C4-2B (cell line): Measurements from ENCODE around the gene TXNIP.

Experiments used
- CTCF ChIP-seq: fragments of 450-650 bp; conservative IDR thresholded peaks from 2 replicates; pipeline ENCODE4 v1.5.1; 2017; ENCODE audit warnings: mild to moderate bottlenecking
- ZFX ChIP-seq: fragments of 450-650 bp; IDR thresholded peaks from 2 replicates; pipeline ENCODE4 v1.6.1; 2017

- TF ChIP-seq CTCF = no peak
- no peak for TF ChIP-seq ZFX
These were observed 40.0 kb downstream of the TXNIP start for GRCh38 chr1:145956361-145956760.
